Endothelial cell of hepatic sinusoid (primary cell): ENCODE results near the gene PTPRM.

Source experiments
- in situ Hi-C: cut with HindIII; loops from 2 replicates; pipeline ENCODE4 v1.10.0; 2017; ENCODE audit warnings: low sequenced_read_pairs

Gene PTPRM

DNA sequence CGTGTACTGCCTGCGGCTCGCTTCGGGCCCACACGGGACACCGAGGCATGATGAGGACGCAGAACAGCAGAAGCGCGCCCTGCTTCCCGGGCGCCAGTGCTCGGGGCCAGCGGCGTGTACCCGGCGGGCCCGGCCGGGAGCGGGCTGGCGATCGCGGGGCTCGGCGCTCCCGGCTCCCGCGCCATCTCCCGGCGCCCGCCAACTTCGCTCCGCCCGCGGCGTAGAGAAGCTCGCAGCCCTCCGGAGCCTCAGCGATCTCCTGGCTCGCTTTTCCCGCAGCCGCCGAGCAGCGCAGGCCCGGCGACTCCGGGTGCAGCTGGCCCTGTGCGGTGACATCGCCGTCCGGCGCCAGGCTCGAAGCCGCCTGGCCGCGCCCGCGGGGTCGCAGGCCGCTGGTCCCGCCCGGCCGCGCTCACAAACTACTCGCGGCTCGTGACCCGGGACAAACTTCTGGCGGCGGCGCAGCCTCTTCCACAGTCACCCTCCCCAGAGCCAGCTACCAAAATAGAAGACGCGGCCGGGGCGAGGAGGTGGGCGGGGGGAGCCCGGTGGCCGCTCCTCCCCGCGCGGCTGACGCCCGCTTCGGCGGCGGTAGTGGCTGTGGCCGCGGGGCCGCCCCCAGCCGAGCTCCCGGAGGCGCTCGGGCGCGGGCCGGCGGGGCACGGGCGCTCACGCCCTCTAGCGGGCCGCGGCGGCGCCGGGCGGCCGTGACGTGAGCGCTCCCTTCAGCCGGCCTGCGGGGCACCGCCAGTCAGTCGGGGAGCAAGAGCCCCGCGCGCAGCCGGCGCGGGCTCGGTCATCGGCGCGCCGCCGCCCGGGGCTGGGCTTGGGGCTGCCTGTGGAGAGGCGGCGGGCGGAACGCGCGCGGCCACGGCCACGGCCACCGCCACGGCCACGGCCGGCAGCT lies at the start of gene PTPRM:
Gene PTPRM, plus strand, starts transcription at position 750 of the 907 bp plus-strand sequence. CDS start 503 bp downstream, outside the sequence.
- in situ Hi-C loops, result no loop called here

DNA sequence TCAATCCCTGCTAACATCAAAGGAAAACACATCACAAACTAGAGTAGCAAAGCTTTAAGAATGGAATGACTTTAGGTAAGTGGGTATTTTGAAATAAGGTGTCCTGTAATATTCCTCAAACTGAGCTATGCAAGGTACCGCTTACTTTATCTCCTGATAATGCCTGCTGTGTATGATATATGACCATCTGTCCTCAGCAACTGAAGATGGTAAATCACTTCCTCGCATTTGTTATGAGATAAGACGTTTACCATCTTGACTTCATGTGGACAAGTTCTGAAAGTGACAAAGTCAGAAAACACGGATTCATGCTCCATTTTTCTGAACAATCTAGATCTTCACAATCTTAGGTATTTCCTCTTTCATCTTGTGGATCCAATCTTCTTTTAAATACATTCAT lies 49.3 kb upstream of the PTPRM start:
- in situ Hi-C loops, result no loop called here

DNA sequence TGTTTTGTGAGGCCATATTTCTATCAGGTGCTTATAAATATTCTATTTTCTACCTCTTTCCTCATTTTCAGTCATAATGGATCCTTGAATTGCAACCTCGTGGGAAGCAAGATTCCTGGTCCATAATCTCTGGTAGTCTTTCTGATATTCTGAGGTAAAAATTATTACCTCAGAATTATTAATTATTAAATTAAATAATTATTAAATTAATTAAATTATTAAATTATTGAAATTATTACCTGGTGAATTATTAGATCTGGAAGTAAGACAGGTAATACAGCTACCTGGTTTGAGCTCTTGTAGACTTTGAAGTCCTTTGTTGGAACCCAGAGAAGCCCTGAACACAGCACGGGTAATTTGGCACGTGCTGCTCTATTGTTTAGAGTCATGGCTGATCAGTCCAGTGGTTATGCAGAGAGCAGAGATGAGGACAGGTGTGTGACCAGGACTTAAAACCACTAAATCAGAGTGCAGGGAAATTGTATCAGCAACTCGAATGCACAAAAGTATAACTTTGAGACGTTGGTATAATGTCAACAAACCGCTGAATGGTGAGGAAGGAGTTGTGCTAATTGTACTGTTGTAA lies 46.8 kb upstream of the PTPRM start:
- in situ Hi-C loops, result no loop called here

DNA sequence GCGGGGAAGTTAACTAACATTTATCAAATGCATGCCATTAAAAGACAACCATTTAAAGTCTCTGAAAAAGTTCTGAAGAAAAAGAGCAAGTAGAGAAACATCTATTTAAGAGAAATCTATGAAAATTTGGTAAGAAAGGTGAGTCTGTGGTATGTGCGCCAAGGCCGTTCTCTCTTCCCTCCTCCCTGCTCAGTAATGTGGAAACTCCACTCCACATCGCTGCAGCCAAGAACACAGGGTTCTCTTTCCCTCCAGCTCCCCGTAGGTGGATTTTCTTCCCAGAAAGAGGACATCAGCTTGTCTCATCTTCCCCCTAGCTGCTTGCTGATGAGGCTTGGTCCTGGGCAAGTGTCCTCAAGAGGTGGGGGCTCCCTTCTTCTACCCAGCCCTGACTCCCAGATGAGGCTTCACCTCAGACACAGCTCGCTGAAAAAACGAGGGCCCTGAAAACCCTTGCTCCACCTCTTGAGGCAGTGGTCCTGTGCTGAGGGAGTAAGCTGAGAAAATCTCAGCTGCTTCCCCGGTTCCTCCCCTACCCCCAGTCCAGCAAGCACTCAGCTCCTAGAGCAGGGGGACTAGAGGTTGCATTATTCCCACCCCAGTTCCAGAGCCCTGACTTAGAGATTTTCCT lies 45.8 kb upstream of the PTPRM start:
- in situ Hi-C loops, result no loop called here

DNA sequence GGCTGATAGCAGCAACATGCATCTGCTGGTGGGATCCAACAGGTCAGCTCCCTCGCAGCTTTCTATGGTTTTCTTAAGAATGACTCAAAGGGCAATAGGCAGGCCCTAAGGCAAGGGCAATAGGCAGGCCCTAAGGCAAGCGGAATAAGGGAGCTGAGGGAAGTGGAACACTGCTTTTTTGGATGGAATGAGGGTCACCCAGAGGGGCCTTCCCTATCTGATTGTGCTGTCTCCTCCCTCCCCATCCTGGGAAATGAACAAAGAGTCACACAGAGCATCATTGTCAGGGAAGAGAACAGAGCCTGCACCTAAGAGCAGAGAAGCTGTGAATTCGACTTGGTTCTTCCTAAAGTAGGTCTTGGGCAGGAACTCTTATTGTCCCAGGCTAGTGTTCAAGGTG lies 43.3 kb upstream of the PTPRM start:
- in situ Hi-C loops, result no loop called here

DNA sequence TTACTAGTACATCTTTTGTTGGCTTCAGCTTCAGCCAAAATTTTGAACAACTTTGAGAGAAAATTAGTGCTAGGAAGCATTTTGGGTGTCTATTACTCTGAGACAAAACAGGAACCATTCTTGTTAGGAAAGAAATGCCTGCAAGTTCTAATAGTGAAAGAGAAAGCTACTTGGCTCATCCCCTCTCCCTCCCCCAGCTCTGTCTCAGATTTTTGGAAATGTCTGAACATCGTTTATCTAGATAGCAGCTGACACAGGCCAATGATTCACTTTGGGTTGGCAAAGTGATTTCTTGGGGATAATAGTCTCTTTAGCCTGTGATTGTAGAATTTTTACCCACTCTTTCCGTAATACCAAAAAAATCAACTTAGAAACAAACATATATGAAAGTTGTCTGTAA lies 42.3 kb upstream of the PTPRM start:
- in situ Hi-C loops, result loop anchor here (5.0 kb wide), 1 partner anchor 47 kb away; no protein-coding TSS in a partner anchor

DNA sequence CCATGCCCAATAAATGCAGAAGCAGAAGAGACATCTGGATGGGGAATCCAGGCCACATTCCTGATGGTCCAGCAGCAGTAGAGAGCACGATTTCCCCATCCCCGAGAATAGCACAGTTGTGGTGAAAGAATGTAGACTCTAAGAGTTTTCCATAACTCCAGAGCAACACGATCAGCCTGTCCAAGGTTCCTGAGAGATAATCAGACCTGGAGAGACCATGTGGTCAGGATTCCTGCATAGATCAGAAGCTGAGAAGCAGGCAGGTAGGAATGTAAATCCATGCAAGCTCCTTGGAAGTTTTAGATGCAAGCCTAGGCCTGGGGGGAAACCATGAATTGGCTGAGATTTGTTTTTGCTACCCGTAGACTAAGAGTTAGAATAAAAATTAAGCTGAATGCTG lies 34.2 kb upstream of the PTPRM start:
- in situ Hi-C loops, result no loop called here

DNA sequence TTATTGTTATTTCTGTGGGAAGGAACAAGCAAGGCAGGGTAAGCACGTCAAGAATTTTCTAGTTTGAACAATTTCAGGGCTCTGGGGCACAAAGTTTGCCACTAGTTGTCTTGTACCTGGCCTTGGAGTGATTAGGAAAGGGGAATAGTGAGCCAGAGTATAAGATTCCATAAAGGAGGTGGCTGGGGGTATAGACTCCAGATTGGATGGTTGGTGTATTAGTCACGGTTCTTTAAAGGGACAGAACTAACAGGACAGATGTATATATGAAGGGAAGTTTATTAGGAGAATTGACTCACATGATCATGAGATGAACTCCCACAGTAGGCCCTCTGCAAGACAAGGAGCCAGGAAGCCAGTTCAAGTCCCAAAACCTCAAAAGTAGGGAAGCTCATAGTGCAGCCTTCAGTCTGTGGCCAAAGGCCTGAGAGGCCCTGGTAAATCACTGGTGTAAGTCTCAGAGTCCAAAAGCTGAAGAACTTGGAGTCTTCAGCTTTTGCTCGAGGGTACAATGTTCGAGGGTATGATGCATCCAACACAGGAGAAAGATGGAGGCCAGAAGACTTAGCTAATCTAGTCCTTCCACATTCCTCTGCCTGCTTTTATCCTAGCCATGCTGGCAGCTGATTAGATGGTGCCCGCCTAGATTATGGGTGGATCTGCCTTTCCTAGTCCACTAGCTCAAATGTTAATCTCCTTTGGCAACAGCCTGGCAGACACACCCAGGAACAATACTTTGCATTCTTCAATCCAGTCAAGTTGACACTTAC lies 31.5 kb upstream of the PTPRM start:
- in situ Hi-C loops, result no loop called here

DNA sequence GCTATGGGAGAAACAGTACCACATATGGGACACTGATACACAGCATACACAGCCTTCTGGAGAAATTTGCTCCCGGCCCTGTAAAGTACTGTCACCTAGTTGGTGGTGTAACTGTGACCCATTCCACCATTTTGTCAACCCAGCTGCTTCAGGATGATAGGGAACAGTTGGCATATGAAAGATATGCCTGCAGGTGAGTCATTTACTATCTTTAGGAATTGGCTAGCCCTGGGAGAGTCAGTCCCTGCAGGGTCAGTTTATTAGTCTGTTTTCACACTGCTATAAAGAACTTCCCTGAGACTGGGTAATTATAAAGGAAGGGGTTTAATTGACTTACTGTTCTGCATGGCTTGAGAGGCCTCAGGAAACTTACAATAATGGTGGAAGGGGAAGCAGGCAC lies 30.0 kb upstream of the PTPRM start:
- in situ Hi-C loops, result no loop called here

DNA sequence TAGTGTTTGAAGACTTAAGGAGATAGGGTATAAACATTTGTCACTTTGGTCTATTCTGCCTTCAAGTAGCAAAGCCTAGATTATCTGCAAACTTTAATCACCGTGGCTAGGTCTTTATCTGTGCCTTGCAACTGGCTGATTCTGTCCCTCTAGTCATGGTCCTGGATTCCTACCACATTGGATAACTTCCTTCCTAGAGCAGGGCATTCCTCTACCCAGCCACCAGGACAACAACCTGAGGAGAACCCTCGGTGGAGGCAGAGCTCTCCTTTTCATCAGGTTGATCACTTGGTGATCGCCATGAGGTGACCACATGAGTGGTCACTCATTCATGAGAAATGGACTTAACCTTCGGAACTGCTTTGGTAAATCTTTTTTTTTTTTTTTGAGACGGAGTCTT lies 25.3 kb upstream of the PTPRM start:
- in situ Hi-C loops, result loop anchor here (5.0 to 10.0 kb wide), 2 partner anchors 35 to 217 kb away; no protein-coding TSS in a partner anchor

DNA sequence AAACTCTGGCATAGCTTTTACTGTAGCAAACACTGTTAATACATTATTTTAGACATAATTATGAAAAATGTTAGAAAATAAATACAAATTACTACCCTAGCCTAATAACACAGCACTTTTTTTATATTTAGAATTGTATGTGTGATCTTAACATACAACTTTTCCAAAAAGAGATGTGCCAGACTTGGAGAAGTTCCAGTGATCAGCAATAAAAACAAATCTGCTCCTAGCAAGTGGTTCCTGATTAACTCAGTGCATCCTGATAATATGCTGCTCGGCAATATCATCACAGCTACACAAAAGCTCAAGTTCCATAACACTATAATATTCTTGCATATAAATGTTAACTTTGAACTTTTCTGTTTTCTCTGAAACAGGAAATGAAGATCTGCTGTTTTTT lies 22.4 kb upstream of the PTPRM start:
- in situ Hi-C loops, result loop anchor here (5.0 to 10.0 kb wide), 3 partner anchors 33 to 220 kb away; no protein-coding TSS in a partner anchor

DNA sequence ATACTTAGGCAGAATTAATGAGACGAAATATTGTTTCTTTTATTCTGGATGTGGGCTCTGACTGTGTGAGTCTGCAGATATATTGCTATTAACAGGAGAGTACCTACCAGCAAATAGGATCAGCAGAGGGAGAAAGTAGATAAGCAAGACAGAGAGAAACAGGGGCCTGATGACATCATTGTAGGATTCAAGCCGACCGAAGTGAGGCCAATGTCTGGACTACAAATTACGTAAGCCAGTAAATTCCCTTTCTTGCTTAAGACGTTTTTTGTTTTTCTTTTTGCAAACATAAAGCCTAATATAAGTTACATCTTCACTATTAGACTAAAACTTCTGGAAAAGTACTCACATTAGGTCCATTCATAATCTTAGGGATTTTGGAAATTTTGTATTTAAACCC lies 21.4 kb upstream of the PTPRM start:
- in situ Hi-C loops, result loop anchor here (5.0 to 10.0 kb wide), 2 partner anchors 178 to 221 kb away; no protein-coding TSS in a partner anchor

DNA sequence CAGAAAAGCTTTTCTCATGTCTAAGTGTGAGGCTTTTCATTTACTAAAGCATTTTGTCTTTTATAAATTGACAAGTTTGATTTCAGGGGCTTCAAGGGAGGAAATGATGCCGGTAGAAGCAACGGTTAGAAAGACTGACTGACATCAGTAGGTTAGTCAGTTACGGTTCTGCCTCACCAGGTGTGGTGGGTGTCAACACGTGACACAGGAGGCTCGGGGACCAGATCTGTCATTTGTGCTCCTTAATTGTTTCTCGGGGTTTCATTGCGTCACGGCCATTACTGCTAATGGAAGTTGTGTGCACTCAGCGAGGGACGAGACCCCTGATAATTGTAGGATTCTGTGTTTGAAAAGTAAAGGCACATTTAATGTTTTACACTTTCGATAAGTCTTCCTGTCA lies 18.9 kb upstream of the PTPRM start:
- in situ Hi-C loops, result loop anchor here (5.0 to 10.0 kb wide), 2 partner anchors 181 to 223 kb away; no protein-coding TSS in a partner anchor

DNA sequence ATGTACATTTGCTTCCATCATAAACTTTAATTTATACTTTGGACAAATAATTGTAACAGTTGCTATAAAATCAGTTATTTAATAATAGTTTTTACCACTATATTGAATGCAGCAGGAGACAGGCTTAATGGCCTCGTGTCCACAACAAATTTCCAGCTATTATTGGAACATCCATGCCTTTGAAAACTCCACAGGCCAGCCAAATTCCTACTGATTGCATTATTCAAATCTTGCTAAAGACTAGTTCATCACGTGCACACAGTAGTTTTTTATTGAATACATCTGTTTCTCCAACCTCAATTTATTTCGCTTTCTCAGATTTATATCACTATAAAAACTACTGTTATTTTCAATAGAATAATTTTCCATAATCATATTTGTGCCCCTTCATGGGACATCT lies 18.4 kb upstream of the PTPRM start:
- in situ Hi-C loops, result loop anchor here (5.0 to 10.0 kb wide), 2 partner anchors 181 to 224 kb away; no protein-coding TSS in a partner anchor

DNA sequence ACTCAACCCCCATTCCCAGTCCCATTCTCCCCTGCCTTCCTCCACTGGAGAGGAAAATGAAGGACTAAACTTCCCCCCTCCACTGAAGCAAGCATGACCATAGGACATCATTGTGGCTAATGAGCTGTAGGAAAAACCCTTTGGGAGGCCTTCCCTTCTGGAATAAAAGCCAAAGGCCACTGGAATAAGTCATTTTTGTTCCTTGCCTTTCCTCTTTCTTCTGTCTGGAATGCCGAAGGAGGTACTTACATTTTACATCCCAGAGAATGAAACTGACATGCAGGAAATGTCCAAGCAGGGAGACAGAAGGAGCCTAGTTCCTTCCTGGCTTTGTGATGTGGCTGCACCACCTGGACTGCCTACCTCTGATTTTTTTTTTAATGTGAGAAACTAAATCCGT lies 9.1 kb upstream of the PTPRM start:
- in situ Hi-C loops, result no loop called here

DNA sequence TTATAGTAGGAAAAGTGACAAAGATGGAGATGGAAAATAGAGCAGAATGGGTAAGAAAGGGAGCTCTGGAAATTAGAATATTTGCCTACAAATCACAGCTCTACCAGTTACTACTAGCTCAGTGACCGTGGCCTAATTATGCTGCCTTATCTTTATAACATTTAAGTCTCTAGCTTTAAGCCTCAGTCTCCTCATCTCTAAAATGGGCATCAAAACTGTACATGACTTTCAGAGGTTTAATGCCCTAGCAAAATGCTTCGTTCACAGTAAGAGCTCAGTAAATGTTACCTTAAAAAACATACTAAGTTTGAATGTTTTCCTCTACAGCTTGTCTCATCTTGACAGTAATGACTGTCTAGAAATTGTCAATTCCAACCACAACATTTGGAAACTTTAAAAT lies 8.3 kb upstream of the PTPRM start:
- in situ Hi-C loops, result no loop called here

DNA sequence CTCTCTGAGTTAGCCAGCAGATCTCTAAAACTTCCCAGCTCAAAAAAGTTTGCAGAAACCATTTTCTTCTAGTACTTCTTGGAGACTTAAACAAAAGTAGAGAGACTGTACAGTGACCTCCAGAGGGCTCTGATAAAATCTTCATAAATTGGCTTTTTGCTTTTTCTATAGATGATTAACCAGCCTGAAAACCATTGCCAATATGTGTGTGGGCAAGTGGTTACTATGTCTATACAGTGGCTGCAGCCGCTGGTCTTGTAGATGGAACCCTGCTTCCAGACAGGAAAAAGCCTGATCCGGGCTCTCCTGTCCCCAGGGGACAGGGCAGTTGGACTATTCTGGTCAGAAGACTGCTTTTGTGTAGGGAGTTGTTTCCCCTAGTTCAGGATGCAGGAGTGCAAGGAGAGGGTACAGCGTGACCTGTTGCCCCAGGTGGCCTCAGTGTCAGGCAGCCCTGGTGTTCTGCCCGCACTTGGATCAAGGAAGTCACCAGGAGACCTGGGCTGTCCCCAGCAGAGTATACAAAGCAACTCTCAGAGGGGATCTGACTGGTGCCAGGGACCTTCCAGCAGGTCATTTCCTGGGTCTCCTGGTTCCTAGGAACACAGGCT lies 7.3 kb upstream of the PTPRM start:
- in situ Hi-C loops, result no loop called here

DNA sequence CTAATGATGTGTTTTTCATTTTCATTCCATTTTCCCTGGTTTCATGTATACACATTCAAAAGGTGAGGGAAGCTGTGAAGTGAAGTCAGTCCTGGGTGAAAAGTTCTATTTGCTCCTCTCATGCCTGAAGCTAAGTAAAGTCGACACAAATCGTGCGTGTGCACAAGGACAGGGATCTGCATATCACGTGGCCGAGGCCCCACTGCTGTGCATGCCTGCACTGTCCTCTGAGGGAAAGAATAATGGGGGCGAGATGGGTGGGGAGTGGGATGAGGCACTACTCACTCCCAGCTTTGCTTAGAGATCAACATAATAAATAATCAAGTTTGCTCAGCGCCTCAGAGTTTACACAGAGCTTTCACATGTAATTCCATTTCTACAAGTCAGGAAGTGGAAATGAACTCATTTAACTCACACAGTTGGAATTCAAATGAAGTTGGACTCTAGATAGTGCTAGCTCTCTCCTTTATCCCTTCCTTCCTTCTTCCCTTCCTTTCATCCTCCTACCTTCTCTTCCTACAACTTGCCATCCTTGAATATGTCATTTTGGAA lies 5.1 kb upstream of the PTPRM start:
- in situ Hi-C loops, result no loop called here

DNA sequence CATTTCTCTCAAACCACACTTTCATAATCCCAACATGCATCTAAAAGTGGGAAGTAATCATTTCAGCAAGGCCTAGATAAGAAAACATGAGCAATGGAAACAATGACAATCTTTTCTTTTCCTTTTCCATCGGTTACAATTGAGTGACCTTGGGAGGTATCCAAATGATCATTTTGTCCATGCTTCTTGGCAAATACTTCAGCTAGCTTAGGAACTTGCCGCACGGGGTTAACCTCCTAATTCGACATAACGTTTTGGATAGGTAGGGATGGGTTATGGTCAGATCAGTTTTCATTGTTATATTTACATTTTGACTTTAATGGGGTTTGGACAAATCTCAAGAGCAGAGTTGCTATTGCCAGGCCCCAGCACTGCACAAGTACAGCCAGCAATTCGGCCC lies 4.6 kb upstream of the PTPRM start:
- in situ Hi-C loops, result no loop called here

DNA sequence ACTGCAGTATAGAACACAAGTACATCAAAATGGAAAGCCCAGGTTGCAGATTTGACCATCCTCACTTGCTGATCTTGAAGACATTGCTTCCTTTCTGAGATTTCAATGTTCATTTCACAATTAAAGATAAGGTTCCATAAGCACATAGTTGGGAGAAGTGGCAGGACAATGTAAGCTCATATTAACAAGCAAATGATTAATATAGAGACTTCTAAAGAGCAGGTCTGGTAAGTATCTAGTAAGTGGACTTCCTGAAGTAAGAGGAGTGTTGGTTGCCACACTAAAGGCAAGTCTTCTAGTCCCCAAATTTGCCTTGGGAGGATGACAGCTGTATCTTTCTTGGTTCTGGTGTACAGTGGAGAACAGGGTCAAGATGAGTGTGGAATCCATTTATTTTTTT lies 1.4 kb upstream of the PTPRM start:
- in situ Hi-C loops, result no loop called here
